Measurements from ENCODE around the gene LRFN2.

Gene LRFN2

DNA sequence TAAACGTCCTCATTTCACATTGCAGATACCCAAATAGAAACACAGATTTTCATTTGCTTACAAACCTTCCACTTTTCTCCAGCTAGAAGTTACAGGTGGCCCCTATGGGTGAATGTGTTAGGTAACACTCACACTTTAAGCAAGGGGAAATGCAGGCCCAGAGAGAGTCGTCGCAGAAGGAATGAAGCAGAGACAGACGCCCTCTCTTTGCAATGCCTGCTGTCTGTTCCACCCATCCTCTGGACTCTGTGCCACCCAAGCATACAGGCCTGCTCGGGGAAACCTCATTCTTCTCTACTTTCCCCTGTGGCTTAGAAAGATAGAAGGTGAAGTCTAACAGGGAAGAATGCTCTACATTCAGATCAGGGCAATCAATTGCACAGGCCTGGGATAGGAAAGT, 57.2 kb downstream of the LRFN2 start:
- TF ChIP-seq, protein P1, sequence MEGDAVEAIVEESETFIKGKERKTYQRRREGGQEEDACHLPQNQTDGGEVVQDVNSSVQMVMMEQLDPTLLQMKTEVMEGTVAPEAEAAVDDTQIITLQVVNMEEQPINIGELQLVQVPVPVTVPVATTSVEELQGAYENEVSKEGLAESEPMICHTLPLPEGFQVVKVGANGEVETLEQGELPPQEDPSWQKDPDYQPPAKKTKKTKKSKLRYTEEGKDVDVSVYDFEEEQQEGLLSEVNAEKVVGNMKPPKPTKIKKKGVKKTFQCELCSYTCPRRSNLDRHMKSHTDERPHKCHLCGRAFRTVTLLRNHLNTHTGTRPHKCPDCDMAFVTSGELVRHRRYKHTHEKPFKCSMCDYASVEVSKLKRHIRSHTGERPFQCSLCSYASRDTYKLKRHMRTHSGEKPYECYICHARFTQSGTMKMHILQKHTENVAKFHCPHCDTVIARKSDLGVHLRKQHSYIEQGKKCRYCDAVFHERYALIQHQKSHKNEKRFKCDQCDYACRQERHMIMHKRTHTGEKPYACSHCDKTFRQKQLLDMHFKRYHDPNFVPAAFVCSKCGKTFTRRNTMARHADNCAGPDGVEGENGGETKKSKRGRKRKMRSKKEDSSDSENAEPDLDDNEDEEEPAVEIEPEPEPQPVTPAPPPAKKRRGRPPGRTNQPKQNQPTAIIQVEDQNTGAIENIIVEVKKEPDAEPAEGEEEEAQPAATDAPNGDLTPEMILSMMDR (IDR thresholded peaks at IDR 0.05; ENCODE audit: low read depth, low read length): no peak
- H3K4me3 ChIP-seq (ENCODE audit: low read depth, low read length): no peak overlapping the region

DNA sequence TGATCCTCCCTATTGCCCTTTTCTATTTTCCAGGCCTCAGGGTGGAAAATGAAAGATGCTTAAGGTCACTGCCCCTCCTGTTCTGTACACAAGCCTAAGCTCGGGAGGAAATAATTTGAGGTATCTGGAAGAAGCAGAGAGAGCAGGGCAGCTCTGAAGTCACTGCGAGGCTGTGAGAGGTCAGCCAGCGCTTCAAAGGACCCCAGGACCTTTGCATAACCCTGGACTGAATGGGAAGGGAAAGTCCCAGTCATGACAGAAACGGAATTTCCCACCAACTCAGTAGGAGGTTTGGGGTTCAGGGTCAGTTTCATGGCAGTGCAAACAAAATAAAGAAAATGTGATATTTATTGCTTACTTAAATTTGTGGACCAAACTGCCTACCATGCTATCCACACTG, 58.1 kb downstream of the LRFN2 start:
- no peak overlapping the region for H3K4me3 ChIP-seq (ENCODE audit: low read depth, low read length)
- TF ChIP-seq, protein P1 (IDR thresholded peaks at IDR 0.05; ENCODE audit: low read depth, low read length): no peak

DNA sequence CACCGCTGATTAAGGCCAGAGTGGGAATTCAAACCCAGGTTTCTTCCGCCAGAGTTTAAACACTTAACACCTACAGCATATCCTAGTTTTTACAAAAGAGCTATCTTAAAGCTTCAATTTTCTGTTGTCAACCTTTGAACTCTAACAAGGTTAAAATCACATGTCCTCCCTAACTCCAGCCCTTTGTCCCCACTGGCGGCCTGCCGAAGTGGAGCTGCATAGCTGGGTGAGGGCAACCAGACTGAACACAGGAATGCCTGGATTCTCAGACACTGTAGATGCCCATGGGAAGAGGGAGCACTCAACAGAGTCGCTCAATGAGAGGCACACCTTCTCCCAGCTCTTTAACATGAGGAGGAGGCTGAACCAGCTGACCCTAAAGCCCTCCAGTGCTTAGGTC, 59.1 kb downstream of the LRFN2 start:
- no peak overlapping the region for H3K4me3 ChIP-seq (ENCODE audit: low read depth, low read length)
- TF ChIP-seq, protein P1 (IDR thresholded peaks at IDR 0.05; ENCODE audit: low read depth, low read length): no peak

DNA sequence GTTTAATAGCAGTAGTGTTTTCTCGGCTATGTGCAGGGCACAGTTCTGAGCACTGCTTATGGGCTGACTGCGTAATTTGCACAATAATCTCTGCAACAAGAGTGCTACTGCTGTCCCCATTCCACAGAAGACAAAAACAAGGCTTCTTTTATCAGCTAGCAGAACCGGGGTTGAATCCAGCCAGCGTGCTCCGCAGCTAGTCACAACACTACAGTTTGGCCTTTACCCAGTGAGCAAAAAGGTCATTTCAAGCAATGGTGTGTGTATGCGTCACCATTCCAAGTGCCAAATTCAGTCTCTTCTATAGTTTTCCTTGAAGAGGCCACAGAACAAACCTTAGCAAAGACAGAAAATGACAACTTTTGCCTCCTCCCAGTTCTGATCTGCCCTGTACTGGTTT, 61.1 kb downstream of the LRFN2 start:
- no peak overlapping the region for H3K4me3 ChIP-seq (ENCODE audit: low read depth, low read length)
- TF ChIP-seq, protein P1 (IDR thresholded peaks at IDR 0.05; ENCODE audit: low read depth, low read length): no peak

DNA sequence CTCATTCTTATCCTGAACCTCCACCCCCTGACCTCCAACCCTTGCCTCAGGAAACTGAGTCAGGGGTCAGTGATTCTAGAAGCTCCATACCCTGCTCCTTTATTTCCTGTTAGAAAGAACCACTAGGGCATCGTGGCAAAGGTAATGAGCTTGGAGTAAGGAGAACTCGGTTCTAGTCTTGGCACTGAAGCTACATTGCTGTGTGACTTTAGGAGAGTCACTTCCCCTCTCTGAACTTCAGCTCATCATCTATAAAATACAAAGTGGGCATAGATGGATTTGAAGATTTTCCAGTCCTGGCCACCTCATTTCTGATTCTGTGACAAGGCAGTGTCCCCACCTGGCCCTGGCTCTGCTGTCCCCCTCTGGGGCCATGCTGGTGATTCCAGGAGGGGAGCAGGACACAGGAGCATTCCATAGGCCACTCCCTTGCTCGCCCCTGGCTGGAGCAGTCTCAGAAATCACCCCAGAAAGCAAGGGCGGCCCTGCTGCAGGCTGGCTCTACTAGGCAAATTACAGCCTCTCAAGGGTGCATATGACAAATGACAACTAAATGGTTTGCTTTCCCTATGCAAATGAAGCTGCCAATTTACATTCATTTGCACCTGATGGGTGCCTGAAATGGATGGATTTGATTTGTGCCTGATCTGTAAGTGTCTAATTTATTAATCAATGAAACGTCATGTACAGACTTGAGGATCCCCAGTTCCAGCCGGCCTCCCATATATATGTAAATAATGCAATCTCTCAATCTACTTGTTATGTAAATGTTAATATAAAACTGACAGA, 62.2 kb downstream of the LRFN2 start:
- no peak overlapping the region for H3K4me3 ChIP-seq (ENCODE audit: low read depth, low read length)
- TF ChIP-seq, protein P1 (IDR thresholded peaks at IDR 0.05; ENCODE audit: low read depth, low read length): no peak

DNA sequence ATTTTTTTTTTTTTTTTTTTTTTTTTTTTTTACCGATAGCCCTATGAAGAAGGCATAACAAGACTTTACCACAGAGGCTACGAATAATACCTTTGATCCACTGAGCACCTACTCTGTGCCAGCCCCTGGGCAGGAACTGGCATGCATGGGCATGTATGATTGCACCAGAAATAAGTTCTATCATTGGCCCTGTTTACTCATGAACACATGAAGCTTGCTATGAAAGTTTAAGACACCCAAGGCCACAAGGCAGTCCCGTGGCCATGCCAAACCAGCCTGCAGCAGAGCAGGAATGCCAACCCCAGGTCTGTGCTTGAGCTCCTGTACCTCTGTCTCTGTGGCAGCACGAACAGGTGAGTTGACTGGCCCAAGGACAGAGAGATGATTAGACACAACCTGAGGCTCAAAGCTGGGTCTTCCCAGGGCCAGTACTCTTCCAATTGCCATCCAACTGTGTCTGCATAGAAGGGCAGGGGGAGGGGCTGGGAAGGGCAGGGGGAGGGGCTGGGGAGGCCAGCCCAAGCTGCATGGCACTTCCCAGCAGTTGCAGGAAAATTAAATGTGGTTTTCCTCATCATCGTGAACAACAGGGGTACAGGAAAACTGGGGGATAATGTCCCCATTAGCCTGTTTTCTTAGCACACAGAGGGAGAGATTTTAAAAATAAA, 63.5 kb downstream of the LRFN2 start:
- TF ChIP-seq, protein P1 (IDR thresholded peaks at IDR 0.05; ENCODE audit: low read depth, low read length): no peak
- H3K4me3 ChIP-seq (ENCODE audit: low read depth, low read length): no peak overlapping the region

DNA sequence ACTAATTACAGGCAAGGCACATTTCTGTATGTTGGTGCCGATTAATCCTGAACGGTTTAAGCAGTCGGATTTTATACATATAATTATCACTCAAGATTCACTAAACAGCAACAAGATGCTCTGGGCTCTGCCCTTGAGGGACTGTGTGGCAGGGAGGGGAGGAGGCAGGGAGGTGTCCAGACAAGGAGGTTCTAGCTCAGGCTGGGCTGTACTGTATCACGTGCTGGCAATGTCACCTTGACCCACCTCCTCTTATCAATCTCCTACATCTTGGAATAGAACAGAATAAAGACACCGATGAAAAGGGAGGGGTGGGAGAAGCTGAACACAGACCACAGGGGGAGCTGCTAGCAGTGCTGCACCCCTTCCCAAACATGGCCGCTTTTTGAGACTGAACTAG, 65.7 kb downstream of the LRFN2 start:
- H3K4me3 ChIP-seq (ENCODE audit: low read depth, low read length): no peak overlapping the region
- TF ChIP-seq, protein P1 (IDR thresholded peaks at IDR 0.05; ENCODE audit: low read depth, low read length): no peak

Data from WI38 (cell line).